ENCODE data around the gene DENND5A. TPM values are rescaled to one million over a fixed set of nuclear protein-coding genes. Genes with fewer than 3 reads are reported as not detected.

The DENND5A gene
- total and polyA plus RNA-seq, 4 donors = 7.9 to 45.8 (median 18.2) TPM

DNA sequence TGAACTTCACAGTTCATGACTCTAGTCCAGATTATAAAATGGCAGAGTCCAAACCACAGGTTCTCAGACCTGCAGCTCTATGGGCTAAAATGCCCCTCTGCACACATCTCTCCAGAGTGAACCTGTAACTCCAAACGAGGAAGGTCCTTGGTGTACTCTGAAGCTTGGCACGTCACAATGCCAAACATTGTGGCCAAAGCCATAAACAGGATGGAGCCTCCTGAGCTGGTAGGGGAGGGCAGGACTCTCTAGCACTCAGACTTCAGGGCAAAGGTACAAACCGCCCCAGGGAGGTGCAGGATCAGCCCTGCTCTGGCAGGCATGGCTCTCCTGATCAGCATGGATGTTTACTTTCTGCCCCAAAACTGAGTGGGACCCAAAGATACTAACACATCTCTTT is 176.1 kb downstream of the DENND5A start:
- Histone ChIP-seq H3K9me3 (ENCODE audit: control insufficient read depth in 4 of 4, low read length in 3 of 4) (no peaks in the 10 kb centered on the region), H3K27me3 (ENCODE audit: control insufficient read depth in 4 of 4, insufficient read depth in 4 of 4, low read length in 3 of 4) (peaks cover 0 to 5% (median 1%) of the 10 kb centered on the region in 4 donors), H3K4me3 (ENCODE audit: low read depth in 1 of 3, low read length in 3 of 3) (no peak overlapping the region), H3K27ac (ENCODE audit: low read depth in 1 of 2, low read length in 2 of 2) (no peak overlapping the region), H3K4me1 (ENCODE audit: control insufficient read depth in 4 of 4, insufficient read depth in 4 of 4, low read length in 3 of 4) (peaks cover 0 to 10% (median 7%) of the 10 kb centered on the region in 4 donors), H3K9ac (ENCODE audit: low read depth in 1 of 2, low read length in 2 of 2) (no peak overlapping the region), H3K36me3 (ENCODE audit: control insufficient read depth in 4 of 4, insufficient read depth in 3 of 4, low read depth in 1 of 4, low read length in 3 of 4) (no peaks in the 10 kb centered on the region)
- TF ChIP-seq RAD21 (IDR thresholded peaks at IDR 0.05) = no peak
- TF ChIP-seq, protein P1, sequence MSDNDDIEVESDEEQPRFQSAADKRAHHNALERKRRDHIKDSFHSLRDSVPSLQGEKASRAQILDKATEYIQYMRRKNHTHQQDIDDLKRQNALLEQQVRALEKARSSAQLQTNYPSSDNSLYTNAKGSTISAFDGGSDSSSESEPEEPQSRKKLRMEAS (IDR thresholded peaks at IDR 0.05) = no peak
- TF ChIP-seq FOXA1 (IDR thresholded peaks at IDR 0.05) = no peak
- no peak for TF ChIP-seq TAF1 (conservative IDR thresholded peaks at IDR 0.05)
- no peak for TF ChIP-seq NR2F2 (IDR thresholded peaks at IDR 0.05)
- TF ChIP-seq, protein P2, sequence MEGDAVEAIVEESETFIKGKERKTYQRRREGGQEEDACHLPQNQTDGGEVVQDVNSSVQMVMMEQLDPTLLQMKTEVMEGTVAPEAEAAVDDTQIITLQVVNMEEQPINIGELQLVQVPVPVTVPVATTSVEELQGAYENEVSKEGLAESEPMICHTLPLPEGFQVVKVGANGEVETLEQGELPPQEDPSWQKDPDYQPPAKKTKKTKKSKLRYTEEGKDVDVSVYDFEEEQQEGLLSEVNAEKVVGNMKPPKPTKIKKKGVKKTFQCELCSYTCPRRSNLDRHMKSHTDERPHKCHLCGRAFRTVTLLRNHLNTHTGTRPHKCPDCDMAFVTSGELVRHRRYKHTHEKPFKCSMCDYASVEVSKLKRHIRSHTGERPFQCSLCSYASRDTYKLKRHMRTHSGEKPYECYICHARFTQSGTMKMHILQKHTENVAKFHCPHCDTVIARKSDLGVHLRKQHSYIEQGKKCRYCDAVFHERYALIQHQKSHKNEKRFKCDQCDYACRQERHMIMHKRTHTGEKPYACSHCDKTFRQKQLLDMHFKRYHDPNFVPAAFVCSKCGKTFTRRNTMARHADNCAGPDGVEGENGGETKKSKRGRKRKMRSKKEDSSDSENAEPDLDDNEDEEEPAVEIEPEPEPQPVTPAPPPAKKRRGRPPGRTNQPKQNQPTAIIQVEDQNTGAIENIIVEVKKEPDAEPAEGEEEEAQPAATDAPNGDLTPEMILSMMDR (IDR thresholded peaks at IDR 0.05; ENCODE audit: low read depth, low read length, missing input control) = no peak
- TF ChIP-seq FOXA2 (IDR thresholded peaks at IDR 0.05) = no peak
- TF ChIP-seq RXRA (IDR thresholded peaks at IDR 0.05) = no peak
- TF ChIP-seq EGR1 (IDR thresholded peaks at IDR 0.05; ENCODE audit: low read depth in 2 of 2) = no peak
- TF ChIP-seq HNF4G (IDR thresholded peaks at IDR 0.05) = no peak
- DNase-seq (ENCODE audit: low spot score) = no peak
- 32% methylated on average over 3 of the region's 3 CpGs for WGBS

Small RNAs within 50 kb of the gene (small RNA-seq; reads per million reads assigned to genes)
- gene MIR5691 (not detected), gene RF00017 (not detected)

Other genes with a start within 250 kb of the DENND5A start
- gene SCUBE2, start 173.8 kb downstream of the DENND5A start, total RNA-seq = 1 to 10 TPM in 1 of 2 donors, under 1 TPM in 1; 0.14 to 1.4 TPM
- under 1 TPM in 1 of 2 donors, not detected in 1; 0.42 TPM for gene SCUBE2, start 173.8 kb downstream of the DENND5A start, polyA plus RNA-seq
- gene TMEM41B, start 49.2 kb upstream of the DENND5A start, total RNA-seq = 10 to 100 TPM; 31.3 to 52.0 TPM
- gene TMEM41B, start 49.2 kb upstream of the DENND5A start, polyA plus RNA-seq = 10 to 100 TPM; 11.8 to 15.3 TPM
- 10 to 100 TPM; 43.5 to 47.1 TPM for gene IPO7, start 119.3 kb upstream of the DENND5A start, total RNA-seq
- 10 to 100 TPM in 1 of 2 donors, 1 to 10 TPM in 1; 6.4 to 21.0 TPM for gene IPO7, start 119.3 kb upstream of the DENND5A start, polyA plus RNA-seq
- gene ZNF143, start 195.7 kb upstream of the DENND5A start, total RNA-seq = 10 to 100 TPM; 19.6 to 20.4 TPM
- gene ZNF143, start 195.7 kb upstream of the DENND5A start, polyA plus RNA-seq = 1 to 10 TPM; 4.3 to 4.8 TPM

Data from liver (tissue), 10 donors.